H1 (cell line): Measurements from ENCODE around the gene ADARB2. TPM values are rescaled to one million over a fixed set of nuclear protein-coding genes. Genes with fewer than 3 reads are reported as not detected.

Experiments
- CTCF ChIA-PET: fragments of 300-600 bp; sonication (Branson Sonifier 250); formaldehyde crosslinking; loops from one replicate; lab custom pipeline; 2021; ENCODE audit not compliant: partially characterized antibody; lab: Charles Lee
- POLR2A ChIA-PET: fragments of 300-600 bp; sonication (Branson Sonifier 250); formaldehyde crosslinking; loops from one replicate; lab custom pipeline; 2021; ENCODE audit warnings: inconsistent platforms; ENCODE audit not compliant: partially characterized antibody; lab: Charles Lee
- DNase-seq, 2 experiments: peaks; one replicate each; pipeline versions ENCODE4 v3.0.0 to v3.0.0-alpha.2; 2010 to 2022; ENCODE audit warnings: low spot score in 2 of 2, low read depth in 1 of 2, mixed read lengths in 1 of 2
- FAIRE-seq: peaks from 2 replicates; lab custom pipeline; 2011; peaks lifted over from hg19 to GRCh38; lab: Jason Lieb, UNC
- H2AFZ ChIP-seq: 2 replicates; pipeline ENCODE4 v1.8.1; 2012; ENCODE audit warnings: low read length, inconsistent platforms
- H2AK5ac ChIP-seq: 2 replicates; pipeline ENCODE4 v1.6.1; 2013; ENCODE audit warnings: low read depth, low read length
- H2BK120ac ChIP-seq: replicated peaks from 2 replicates; pipeline ENCODE3; 2013; ENCODE audit warnings: low read depth, low read length, inconsistent platforms
- H2BK12ac ChIP-seq: 2 replicates; pipeline ENCODE4 v1.6.1; 2013; ENCODE audit warnings: low read depth, low read length
- H2BK15ac ChIP-seq: 2 replicates; pipeline ENCODE4 v1.6.1; 2013; ENCODE audit warnings: low read length
- H2BK20ac ChIP-seq: 2 replicates; pipeline ENCODE4 v1.6.1; 2013; ENCODE audit warnings: low read length
- H2BK5ac ChIP-seq: 2 replicates; pipeline ENCODE4 v1.6.1; 2013; ENCODE audit warnings: low read depth, low read length
- H3K14ac ChIP-seq: 2 replicates; pipeline ENCODE4 v1.6.1; 2013; ENCODE audit warnings: inconsistent platforms; ENCODE audit not compliant: insufficient read length
- H3K18ac ChIP-seq: 2 replicates; pipeline ENCODE4 v1.6.1; 2013; ENCODE audit warnings: low read length; ENCODE audit errors: extremely low read depth
- H3K23ac ChIP-seq: 2 replicates; pipeline ENCODE4 v1.6.1; 2013; ENCODE audit warnings: inconsistent platforms; ENCODE audit not compliant: insufficient read length
- H3K23me2 ChIP-seq: 2 replicates; pipeline ENCODE4 v1.6.1; 2013; ENCODE audit warnings: low read depth, low read length
- H3K27ac ChIP-seq: 2 replicates; pipeline ENCODE4 v1.6.1; 2011; ENCODE audit warnings: low read depth, low read length, inconsistent platforms
- H3K27me3 ChIP-seq, 4 experiments: replicated peaks in 1 of 4; 1 replicate in 1 of 4; 2 replicates in 3 of 4; pipeline versions ENCODE4 v1.6.1 to v1.8.1; 2011 to 2013; ENCODE audit warnings: low read length in 3 of 4, mild to moderate bottlenecking in 3 of 4, inconsistent platforms in 2 of 4, mixed read lengths in 2 of 4, moderate library complexity in 1 of 4; ENCODE audit not compliant: control insufficient read depth in 3 of 4, insufficient read depth in 3 of 4; ENCODE audit errors: extremely low read depth in 1 of 4
- H3K36me3 ChIP-seq, 4 experiments: 2 replicates each; pipeline versions ENCODE4 v1.6.1 to v1.8.1; 2011 to 2013; ENCODE audit warnings: mild to moderate bottlenecking in 4 of 4, low read length in 3 of 4, moderate library complexity in 2 of 4, control low read depth in 1 of 4, inconsistent platforms in 1 of 4; ENCODE audit not compliant: insufficient read depth in 4 of 4, control insufficient read depth in 2 of 4
- H3K4ac ChIP-seq: replicated peaks from 2 replicates; pipeline ENCODE3; 2013; ENCODE audit warnings: low read length, low read depth, mixed read lengths, inconsistent platforms; ENCODE audit not compliant: insufficient read length
- H3K4me1 ChIP-seq, 4 experiments: replicated peaks in 1 of 4; 1 replicate in 1 of 4; 2 replicates in 3 of 4; pipeline versions ENCODE4 v1.6.1 to v1.8.1; 2011 to 2013; ENCODE audit warnings: low read length in 3 of 4, inconsistent platforms in 2 of 4, mixed read lengths in 1 of 4; ENCODE audit not compliant: insufficient read depth in 4 of 4, control insufficient read depth in 3 of 4
- H3K4me2 ChIP-seq, 2 experiments: 2 replicates each; pipeline versions ENCODE4 v1.6.1 to v1.8.1; 2011 to 2013; ENCODE audit warnings: low read depth in 2 of 2, low read length in 2 of 2, control low read depth in 1 of 2, inconsistent platforms in 1 of 2, mild to moderate bottlenecking in 1 of 2; ENCODE audit not compliant: insufficient read depth in 1 of 2
- H3K4me3 ChIP-seq, 4 experiments: fragments of 200-600, 300-600 bp in 1 of 4; sonication (generic), shearing (Covaris generic), sonication (Bioruptor Twin) in 1 of 4; 2 replicates each; pipeline versions ENCODE4 v1.5.1 to v1.8.1; 2011 to 2016; ENCODE audit warnings: low read length in 4 of 4, low read depth in 3 of 4, control low read depth in 2 of 4, inconsistent platforms in 2 of 4, mild to moderate bottlenecking in 2 of 4, mixed read lengths in 1 of 4, moderate library complexity in 1 of 4; ENCODE audit not compliant: insufficient read depth in 2 of 4; ENCODE audit errors: extremely low read depth in 1 of 4
- H3K56ac ChIP-seq: replicated peaks from 2 replicates; pipeline ENCODE3; 2013; ENCODE audit warnings: low read depth, mild to moderate bottlenecking, mixed read lengths, low read length, inconsistent platforms; ENCODE audit not compliant: insufficient read length
- H3K79me1 ChIP-seq: 2 replicates; pipeline ENCODE4 v1.6.1; 2013; ENCODE audit warnings: low read depth, low read length, control low read depth
- H3K79me2 ChIP-seq, 2 experiments: 2 replicates each; pipeline versions ENCODE4 v1.6.1 to v1.8.1; 2012 to 2013; ENCODE audit warnings: low read length in 2 of 2, mild to moderate bottlenecking in 2 of 2, inconsistent platforms in 1 of 2; ENCODE audit not compliant: insufficient read depth in 2 of 2, control insufficient read depth in 1 of 2
- H3K9ac ChIP-seq, 4 experiments: replicated peaks in 1 of 4; 1 replicate in 1 of 4; 2 replicates in 3 of 4; pipeline versions ENCODE4 v1.6.1 to v1.8.1; 2011 to 2013; ENCODE audit warnings: low read depth in 3 of 4, low read length in 3 of 4, control low read depth in 2 of 4, mild to moderate bottlenecking in 2 of 4, moderate library complexity in 2 of 4, inconsistent platforms in 1 of 4; ENCODE audit errors: extremely low read depth in 1 of 4
- H3K9me3 ChIP-seq, 2 experiments: 2 replicates each; pipeline versions ENCODE4 v1.6.1 to v1.8.1; 2012 to 2013; ENCODE audit warnings: mild to moderate bottlenecking in 2 of 2, moderate library complexity in 2 of 2, control low read depth in 1 of 2, inconsistent platforms in 1 of 2, low read depth in 1 of 2, low read length in 1 of 2, mixed read lengths in 1 of 2; ENCODE audit not compliant: insufficient read depth in 2 of 2
- H4K20me1 ChIP-seq, 2 experiments: replicated peaks in 1 of 2; 2 replicates each; pipeline versions ENCODE3 to v1.8.1; 2011 to 2013; ENCODE audit warnings: inconsistent platforms in 2 of 2, low read length in 2 of 2, mild to moderate bottlenecking in 1 of 2; ENCODE audit not compliant: insufficient read depth in 2 of 2, control insufficient read depth in 1 of 2
- H4K5ac ChIP-seq: 2 replicates; pipeline ENCODE4 v1.6.1; 2013; ENCODE audit warnings: low read length, low read depth, mixed read lengths, inconsistent platforms; ENCODE audit not compliant: insufficient read length
- H4K8ac ChIP-seq: 2 replicates; pipeline ENCODE4 v1.8.0; 2013; ENCODE audit warnings: mild to moderate bottlenecking, moderate library complexity, low read length, inconsistent platforms; ENCODE audit not compliant: insufficient read depth; ENCODE audit errors: extremely low read depth
- H4K91ac ChIP-seq: replicated peaks from 2 replicates; pipeline ENCODE3; 2013; ENCODE audit warnings: low read length, mixed read lengths, inconsistent platforms; ENCODE audit not compliant: insufficient read length
- CTBP2 ChIP-seq: IDR thresholded peaks from 2 replicates; pipeline ENCODE4 v1.7.0; 2011; ENCODE audit warnings: borderline replicate concordance, mild to moderate bottlenecking, moderate library complexity, mixed read lengths, low read length; ENCODE audit not compliant: insufficient read depth, insufficient read length
- WGBS, 2 experiments: shearing (Covaris generic) in 1 of 2; methylation state at CpG; one replicate each; pipeline versions ENCODE4 v1.1.6 to v1.1.7; 2013 to 2015; ENCODE audit warnings: low lambda C conversion rate in 2 of 2, mixed read lengths in 2 of 2, inconsistent platforms in 1 of 2, low coverage in 1 of 2, missing lambda C conversion rate in 1 of 2; ENCODE audit not compliant: insufficient replicate concordance in 2 of 2, insufficient coverage in 1 of 2, insufficient read length in 1 of 2; ENCODE audit errors: extremely low coverage in 1 of 2, missing lambda C conversion rate in 1 of 2; 5-methylcytosine and 5-hydroxymethylcytosine counted together
- polyA plus RNA-seq, 7 experiments: library from polyadenylated mRNA; depleted of rRNA in 3 of 7; stranded (reverse) in 5 of 7; unstranded in 2 of 7; fragments of >200 nt in 5 of 7; fragments of 200-250 nt in 2 of 7; gene quantifications; 1 replicate in 5 of 7; 2 replicates in 1 of 7; 4 replicates in 1 of 7; pipeline versions ENCODE4 v1.2.1 to v1.2.3, GENCODE V29; 2011 to 2013; ENCODE audit warnings: missing spikeins in 2 of 7, mixed read lengths in 2 of 7
- total RNA-seq: library from RNA; stranded (reverse); fragmentation: NEBNext Ultra II Directional; extraction: Animal tissue kit (Norgen Biotek cat#: 25700); gene quantifications from 2 replicates; pipeline ENCODE4 v1.2.1, GENCODE V29; 2021

ADARB2 gene
- total and polyA plus RNA-seq, 2 of the 8 experiments (the other 6 are each of a cell fraction or from before 2014, with no cell fraction given): 2.2 to 2.8 TPM

- CTCF ChIA-PET: interaction anchor here (1.0 to 1.5 kb wide), 6 partner anchors 11 to 57 kb away, joined by 3 to 6 read pairs (median 4); no protein-coding TSS in a partner anchor
- no peak for TF ChIP-seq CTBP2
Measured at GRCh38 chr10:1347525-1347924, 389.8 kb downstream of the ADARB2 start.

More at GRCh38 chr10:1347525-1347924, 389.8 kb downstream of the ADARB2 start:
- H3K4me3 ChIP-seq: no peak overlapping the region
- no peak overlapping the region for H4K8ac ChIP-seq
- H3K9me3 ChIP-seq: no peaks in the 10 kb centered on the region
- H3K4ac ChIP-seq: no peak overlapping the region
- no peak overlapping the region for H3K9ac ChIP-seq
- peak overlapping the region; percentile 43; the same call in 1 of the 2 replicates for H2BK20ac ChIP-seq
- H2AK5ac ChIP-seq: peak overlapping the region; percentile 48; the same call in 1 of the 2 replicates
- no peaks in the 10 kb centered on the region for H3K36me3 ChIP-seq
- H2BK5ac ChIP-seq: peak overlapping the region; percentile 18; the same call in 1 of the 2 replicates
- no peaks in the 10 kb centered on the region for H3K23me2 ChIP-seq
- WGBS, 2 experiments: 90% methylated on average over 15 of the region's 15 CpGs; no CpG with 5 or more reads in 1 of the 2 experiments
- no peak overlapping the region for H3K27ac ChIP-seq
- no peak overlapping the region for H4K5ac ChIP-seq
- H2BK12ac ChIP-seq: peak overlapping the region; percentile 68; the same call in 1 of the 2 replicates
- DNase-seq (no peak), FAIRE-seq (no peak)
- H2AFZ ChIP-seq: 0 out of 2 replicates have a peak overlapping the region, but pooled peaks have one; percentile 10
- H4K91ac ChIP-seq: no peak overlapping the region
- no peak overlapping the region for H3K14ac ChIP-seq
- no peak overlapping the region for H3K23ac ChIP-seq
- peaks cover 0 to 8% (median 4%) of the 10 kb centered on the region in 4 experiments; a peak in 4 of 7 replicates for H3K4me1 ChIP-seq
- no peak overlapping the region for H3K56ac ChIP-seq
- no peak overlapping the region for H3K4me2 ChIP-seq
- no peaks in the 10 kb centered on the region for H3K79me2 ChIP-seq
- H3K79me1 ChIP-seq: no peaks in the 10 kb centered on the region
- no peaks in the 10 kb centered on the region for H3K27me3 ChIP-seq
- POLR2A ChIA-PET: interaction anchor here (1.0 kb wide), 1 partner anchor 14 kb away, joined by 3 read pairs; no protein-coding TSS in a partner anchor
- H2BK15ac ChIP-seq: 0 out of 2 replicates have a peak overlapping the region, but pooled peaks have one; percentile 61
- H3K18ac ChIP-seq: peak overlapping the region; percentile 3; the same call in 1 of the 2 replicates
- H4K20me1 ChIP-seq: no peaks in the 10 kb centered on the region
- no peak overlapping the region for H2BK120ac ChIP-seq
